K562 (cell line): ENCODE data around the gene ACTN1.

Experiments
- CBX1 ChIP-seq: sonication (generic); IDR thresholded peaks from 2 replicates; pipeline ENCODE4 v1.6.1; 2016; ENCODE audit warnings: antibody characterized with exemption, low read depth, mild to moderate bottlenecking
- CEBPB ChIP-seq: fragments of 450-650 bp; IDR thresholded peaks from 2 replicates; pipeline ENCODE4 v1.6.1; 2016; ENCODE audit warnings: missing genetic modification characterization, missing compliant biosample characterization

DNA sequence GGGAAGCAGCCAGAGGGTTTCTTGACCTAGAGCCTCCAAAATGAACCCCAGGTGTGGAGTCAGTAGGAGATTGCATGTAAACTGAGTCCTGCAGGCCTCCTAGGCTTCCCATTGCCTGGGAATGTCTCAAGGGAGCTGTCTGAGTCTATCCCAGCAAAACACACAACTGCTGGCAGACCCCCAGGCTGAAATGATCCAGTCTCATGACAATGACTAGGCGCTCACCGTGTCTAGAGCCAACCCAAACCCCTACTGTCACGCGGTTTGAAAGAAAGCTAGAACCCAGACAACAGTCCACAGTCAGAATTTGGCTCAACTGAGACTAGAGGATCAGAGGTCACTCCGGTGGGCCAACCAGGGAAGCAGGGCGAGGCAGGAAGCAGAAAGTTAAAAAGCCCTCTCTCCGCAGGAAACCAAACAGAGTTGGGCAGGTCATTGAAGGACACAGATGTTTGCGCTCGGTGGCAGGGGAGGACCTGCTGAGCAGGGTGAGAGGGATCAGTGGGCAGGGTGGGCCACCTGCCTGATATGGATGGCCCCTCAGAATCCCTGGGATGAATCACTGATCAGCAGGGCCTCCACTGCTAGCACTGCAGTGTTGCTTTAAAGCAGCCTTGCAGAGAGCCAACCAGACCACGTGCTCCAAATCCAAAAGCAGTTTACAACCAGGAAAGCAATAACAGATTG lies 23.8 kb downstream of the ACTN1 start:
- TF ChIP-seq CBX1 (no peak), CEBPB (tag) (no peak)
